HG03432 (cell line): ENCODE results near the gene ANKS3.

Source experiments
- ATAC-seq: cut with Tn5 transposase; IDR thresholded peaks from one replicate; pipeline ENCODE4 v1.9.1; 2021; ENCODE audit warnings: mild to moderate bottlenecking, moderate library complexity; ENCODE audit not compliant: unreplicated experiment

Gene ANKS3

GRCh38 chr16:4687946-4688673 lies 46.0 kb downstream of the ANKS3 start:
- no peak for ATAC-seq

- ATAC-seq, result no peak
Measured at GRCh38 chr16:4687416-4687815, 46.7 kb downstream of the ANKS3 start.

GRCh38 chr16:4686497-4687210 lies 47.4 kb downstream of the ANKS3 start:
- no peak for ATAC-seq

GRCh38 chr16:4685776-4686496 lies 48.1 kb downstream of the ANKS3 start:
- ATAC-seq, result no peak

- no peak for ATAC-seq
Measured at GRCh38 chr16:4685292-4685691, 48.8 kb downstream of the ANKS3 start.

GRCh38 chr16:4684763-4685162 lies 49.3 kb downstream of the ANKS3 start:
- ATAC-seq, result no peak

GRCh38 chr16:4684058-4684715 lies 49.9 kb downstream of the ANKS3 start:
- no peak for ATAC-seq

- no peak for ATAC-seq
Measured at GRCh38 chr16:4683255-4684057, 50.6 kb downstream of the ANKS3 start.

- no peak for ATAC-seq
Measured at GRCh38 chr16:4682616-4683254, 51.3 kb downstream of the ANKS3 start.

GRCh38 chr16:4682084-4682591 lies 51.9 kb downstream of the ANKS3 start:
- no peak for ATAC-seq

GRCh38 chr16:4681471-4682083 lies 52.5 kb downstream of the ANKS3 start:
- no peak for ATAC-seq

GRCh38 chr16:4680673-4681470 lies 53.2 kb downstream of the ANKS3 start:
- no peak for ATAC-seq

GRCh38 chr16:4679850-4680636 lies 54.0 kb downstream of the ANKS3 start:
- ATAC-seq, result no peak

- ATAC-seq, result no peak
Measured at GRCh38 chr16:4679156-4679849, 54.8 kb downstream of the ANKS3 start.

GRCh38 chr16:4678596-4678995 lies 55.5 kb downstream of the ANKS3 start:
- ATAC-seq, result no peak

GRCh38 chr16:4677994-4678393 lies 56.1 kb downstream of the ANKS3 start:
- ATAC-seq, result no peak

- no peak for ATAC-seq
Measured at GRCh38 chr16:4677390-4677789, 56.7 kb downstream of the ANKS3 start.
